Measurements from ENCODE around the gene TRIM33. TPM values are rescaled to one million over a fixed set of nuclear protein-coding genes. Genes with fewer than 3 reads are reported as not detected.
"Not testable (repeated sequence)": the region's sequence is repeated elsewhere in the genome, so short reads cannot be mapped to it uniquely, and the experiment has no call there.

Gene TRIM33
- total RNA-seq, 2 donors from 2014 or later, result 48.1 to 53.9 TPM

- peak overlapping the region; percentile 15 for H3K4me3 Mint-ChIP-seq
- no peak for ATAC-seq
- no peak for DNase-seq
- peaks cover 49% of the 10 kb centered on the region for H3K4me1 Mint-ChIP-seq
- peaks cover 7% of the 10 kb centered on the region for H3K36me3 Mint-ChIP-seq (ENCODE audit: low read depth)
- no peaks in the 10 kb centered on the region for H3K9me3 ChIP-seq (ENCODE audit: control insufficient read depth, low read length, poor library complexity, severe bottlenecking)
- no peaks in the 10 kb centered on the region for H3K27me3 Mint-ChIP-seq
- no peak overlapping the region for H3K27ac Mint-ChIP-seq
Measured at GRCh38 chr1:114505148-114505561, 5.8 kb downstream of the TRIM33 start.

- Mint-ChIP-seq H3K27me3 (no peaks in the 10 kb centered on the region), H3K4me1 (peaks cover 48% of the 10 kb centered on the region), H3K36me3 (ENCODE audit: low read depth) (peaks cover 2% of the 10 kb centered on the region), H3K27ac (no peak overlapping the region), H3K4me3 (no peak overlapping the region)
- DNase-seq (no peak), ATAC-seq (no peak)
- H3K9me3 ChIP-seq (ENCODE audit: control insufficient read depth, low read length, poor library complexity, severe bottlenecking), result no peaks in the 10 kb centered on the region
Measured at GRCh38 chr1:114503916-114504422, 7.0 kb downstream of the TRIM33 start.

DNA sequence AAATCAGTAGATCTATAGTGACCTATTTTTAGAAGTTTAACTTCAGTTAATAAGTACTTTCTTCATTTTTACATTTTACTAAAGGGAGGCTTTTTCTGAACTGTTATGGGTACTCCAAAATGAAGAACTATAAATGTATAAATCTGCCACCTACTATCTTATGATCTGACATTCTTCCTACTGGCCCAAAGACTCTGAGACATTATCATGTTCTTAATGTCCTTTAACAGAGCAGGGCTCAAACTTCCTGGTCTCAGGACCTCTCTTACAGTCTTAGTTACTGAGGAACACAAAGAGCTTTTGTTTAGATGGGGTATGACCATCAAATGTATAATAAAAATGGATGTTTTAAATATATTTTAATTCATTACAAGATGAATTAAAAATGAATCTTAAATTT lies 8.9 kb downstream of the TRIM33 start:
- H3K27ac Mint-ChIP-seq, result no peak overlapping the region
- H3K4me1 Mint-ChIP-seq, result peaks cover 39% of the 10 kb centered on the region
- no peak overlapping the region for H3K4me3 Mint-ChIP-seq
- DNase-seq (no peak), ATAC-seq (no peak)
- H3K36me3 Mint-ChIP-seq (ENCODE audit: low read depth), result peaks cover 2% of the 10 kb centered on the region
- H3K9me3 ChIP-seq (ENCODE audit: control insufficient read depth, low read length, poor library complexity, severe bottlenecking), result no peaks in the 10 kb centered on the region
- H3K27me3 Mint-ChIP-seq, result no peaks in the 10 kb centered on the region

- DNase-seq (no peak), ATAC-seq (no peak)
- Mint-ChIP-seq H3K36me3 (ENCODE audit: low read depth) (no peaks in the 10 kb centered on the region), H3K4me1 (peaks cover 28% of the 10 kb centered on the region), H3K27me3 (no peaks in the 10 kb centered on the region), H3K4me3 (no peak overlapping the region), H3K27ac (peak overlapping the region; percentile 86)
- no peaks in the 10 kb centered on the region for H3K9me3 ChIP-seq (ENCODE audit: control insufficient read depth, low read length, poor library complexity, severe bottlenecking)
Measured at GRCh38 chr1:114499478-114499877, 11.5 kb downstream of the TRIM33 start.

DNA sequence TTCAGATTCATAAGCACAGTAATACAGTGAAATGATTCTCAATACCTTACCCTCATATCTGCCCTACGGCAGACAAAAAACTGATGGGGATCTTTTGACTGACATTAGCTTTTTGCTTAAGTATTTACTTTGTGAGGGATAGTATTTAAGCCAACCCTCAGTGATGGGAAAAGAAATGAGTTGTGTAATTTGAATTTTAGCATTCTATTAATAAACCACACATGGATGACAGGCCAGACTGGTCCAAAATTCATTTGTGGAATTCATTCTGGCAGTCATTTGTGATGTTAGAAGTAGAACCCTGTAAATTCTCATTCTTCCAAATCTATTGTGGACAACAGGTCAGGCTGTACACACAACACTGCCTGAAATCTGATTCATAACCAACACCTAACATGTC lies 14.9 kb downstream of the TRIM33 start:
- H3K9me3 ChIP-seq (ENCODE audit: control insufficient read depth, low read length, poor library complexity, severe bottlenecking), result no peaks in the 10 kb centered on the region
- H3K36me3 Mint-ChIP-seq (ENCODE audit: low read depth), result peaks cover 2% of the 10 kb centered on the region
- peaks cover 27% of the 10 kb centered on the region for H3K4me1 Mint-ChIP-seq
- H3K27ac Mint-ChIP-seq, result no peak overlapping the region
- no peak overlapping the region for H3K4me3 Mint-ChIP-seq
- DNase-seq (no peak), ATAC-seq (no peak)
- H3K27me3 Mint-ChIP-seq, result no peaks in the 10 kb centered on the region

GRCh38 chr1:114495486-114495885 lies 15.5 kb downstream of the TRIM33 start:
- no peak for ATAC-seq
- no peaks in the 10 kb centered on the region for H3K9me3 ChIP-seq (ENCODE audit: control insufficient read depth, low read length, poor library complexity, severe bottlenecking)
- Mint-ChIP-seq H3K27ac (no peak overlapping the region), H3K36me3 (ENCODE audit: low read depth) (peaks cover 2% of the 10 kb centered on the region), H3K4me1 (peaks cover 31% of the 10 kb centered on the region), H3K27me3 (no peaks in the 10 kb centered on the region), H3K4me3 (no peak overlapping the region)
- no peak for DNase-seq

DNA sequence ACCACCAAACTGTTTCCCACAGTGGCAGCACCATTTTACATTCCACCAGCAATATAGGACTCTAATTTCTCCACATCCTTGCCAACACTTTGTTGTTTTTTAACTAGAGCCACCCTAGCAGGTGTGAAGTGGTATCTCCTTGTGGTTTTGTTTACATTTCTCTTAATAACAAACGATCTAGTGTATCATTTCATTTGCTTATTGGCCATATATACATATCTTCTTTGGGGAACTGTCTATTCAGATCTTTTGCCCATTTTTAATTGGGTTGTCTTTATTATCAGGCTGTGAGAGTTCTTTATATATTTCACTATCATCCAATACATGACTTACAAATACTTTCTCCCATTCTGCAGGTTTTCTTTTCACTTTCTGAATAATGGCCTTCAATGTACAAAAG lies 18.0 kb downstream of the TRIM33 start:
- Mint-ChIP-seq H3K27ac (no peak overlapping the region), H3K4me1 (peaks cover 31% of the 10 kb centered on the region), H3K27me3 (no peaks in the 10 kb centered on the region), H3K4me3 (no peak overlapping the region), H3K36me3 (ENCODE audit: low read depth) (peaks cover 2% of the 10 kb centered on the region)
- DNase-seq, result no peak
- no peaks in the 10 kb centered on the region for H3K9me3 ChIP-seq (ENCODE audit: control insufficient read depth, low read length, poor library complexity, severe bottlenecking)
- ATAC-seq, result no peak

GRCh38 chr1:114490274-114490693 lies 20.7 kb downstream of the TRIM33 start:
- H3K4me3 Mint-ChIP-seq, result no peak overlapping the region
- no peaks in the 10 kb centered on the region for H3K27me3 Mint-ChIP-seq
- DNase-seq (no peak), ATAC-seq (peak; percentile 35)
- H3K36me3 Mint-ChIP-seq (ENCODE audit: low read depth), result peaks cover 2% of the 10 kb centered on the region
- peaks cover 39% of the 10 kb centered on the region for H3K4me1 Mint-ChIP-seq
- H3K9me3 ChIP-seq (ENCODE audit: control insufficient read depth, low read length, poor library complexity, severe bottlenecking), result no peaks in the 10 kb centered on the region
- peak overlapping the region; percentile 57 for H3K27ac Mint-ChIP-seq

DNA sequence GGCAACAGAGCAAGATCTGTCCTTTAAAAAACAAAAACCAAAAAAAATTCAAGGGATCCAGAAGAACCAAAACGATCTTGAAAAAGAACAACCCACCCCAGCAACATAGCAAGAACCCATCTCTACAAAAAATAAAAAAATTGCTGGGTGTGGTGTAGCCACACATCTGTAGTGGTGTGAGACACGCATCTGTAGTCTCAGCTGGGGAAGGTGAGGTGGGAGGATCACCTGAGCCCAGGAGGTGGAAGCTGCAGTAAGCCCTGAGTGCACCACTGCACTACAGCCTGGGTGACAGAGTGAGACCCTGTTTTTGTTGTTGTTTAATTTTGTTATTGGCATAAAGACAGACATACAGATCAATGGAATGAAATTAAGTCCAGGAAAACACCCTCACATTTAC lies 22.3 kb downstream of the TRIM33 start:
- peaks cover 37% of the 10 kb centered on the region for H3K4me1 Mint-ChIP-seq
- ATAC-seq (peak; percentile 37), DNase-seq (no peak)
- H3K9me3 ChIP-seq (ENCODE audit: control insufficient read depth, low read length, poor library complexity, severe bottlenecking), result no peaks in the 10 kb centered on the region
- H3K36me3 Mint-ChIP-seq (ENCODE audit: low read depth), result peaks cover 2% of the 10 kb centered on the region
- H3K27me3 Mint-ChIP-seq, result no peaks in the 10 kb centered on the region
- H3K27ac Mint-ChIP-seq, result no peak overlapping the region
- H3K4me3 Mint-ChIP-seq, result no peak overlapping the region

DNA sequence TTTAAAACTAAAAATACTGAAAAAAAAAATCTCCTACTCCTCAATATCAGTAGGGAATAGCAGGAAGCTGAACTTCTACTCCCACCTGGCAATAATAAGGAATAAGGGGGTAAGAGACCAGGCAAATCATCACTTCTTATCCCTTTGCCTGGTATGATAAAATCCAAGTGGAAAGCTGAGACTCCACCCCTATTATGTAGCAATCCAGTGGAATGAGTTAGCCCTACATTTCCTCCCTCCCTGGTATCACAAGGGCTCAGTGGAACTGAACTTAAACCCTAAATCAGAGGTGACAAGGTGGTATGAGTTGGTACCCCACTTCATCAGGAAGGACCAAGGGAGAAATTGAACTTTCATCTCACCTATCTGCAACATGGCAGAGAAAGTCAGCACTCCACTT lies 25.7 kb downstream of the TRIM33 start:
- Mint-ChIP-seq H3K4me1 (peaks cover 43% of the 10 kb centered on the region), H3K27me3 (no peaks in the 10 kb centered on the region), H3K27ac (peak overlapping the region; percentile 68), H3K36me3 (ENCODE audit: low read depth) (no peaks in the 10 kb centered on the region), H3K4me3 (no peak overlapping the region)
- H3K9me3 ChIP-seq (ENCODE audit: control insufficient read depth, low read length, poor library complexity, severe bottlenecking), result no peaks in the 10 kb centered on the region
- DNase-seq (no peak), ATAC-seq (no peak)

DNA sequence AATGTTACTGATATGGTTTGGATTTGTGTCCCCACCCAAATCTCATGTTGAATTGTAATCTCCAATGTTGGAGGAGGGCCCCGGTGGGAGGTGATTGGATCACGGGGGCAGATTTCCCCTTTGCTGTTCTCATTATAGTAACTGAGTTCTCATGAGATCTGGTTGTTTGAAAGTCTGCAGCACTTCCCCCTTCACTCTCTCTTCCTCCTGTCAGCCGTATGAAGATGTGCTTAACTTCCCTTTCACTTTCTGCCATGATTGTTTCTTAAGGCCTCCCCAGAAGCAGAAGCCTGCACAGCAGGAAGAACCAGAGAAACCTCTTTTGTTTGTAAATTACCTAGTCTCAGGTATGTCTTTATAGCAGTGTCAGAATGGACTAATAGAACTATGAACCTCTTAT lies 28.4 kb downstream of the TRIM33 start:
- no peaks in the 10 kb centered on the region for H3K9me3 ChIP-seq (ENCODE audit: control insufficient read depth, low read length, poor library complexity, severe bottlenecking)
- Mint-ChIP-seq H3K27ac (peak overlapping the region; percentile 72), H3K36me3 (ENCODE audit: low read depth) (no peaks in the 10 kb centered on the region), H3K4me3 (no peak overlapping the region), H3K4me1 (peaks cover 36% of the 10 kb centered on the region), H3K27me3 (no peaks in the 10 kb centered on the region)
- no peak for DNase-seq
- ATAC-seq, result peak; percentile 85

DNA sequence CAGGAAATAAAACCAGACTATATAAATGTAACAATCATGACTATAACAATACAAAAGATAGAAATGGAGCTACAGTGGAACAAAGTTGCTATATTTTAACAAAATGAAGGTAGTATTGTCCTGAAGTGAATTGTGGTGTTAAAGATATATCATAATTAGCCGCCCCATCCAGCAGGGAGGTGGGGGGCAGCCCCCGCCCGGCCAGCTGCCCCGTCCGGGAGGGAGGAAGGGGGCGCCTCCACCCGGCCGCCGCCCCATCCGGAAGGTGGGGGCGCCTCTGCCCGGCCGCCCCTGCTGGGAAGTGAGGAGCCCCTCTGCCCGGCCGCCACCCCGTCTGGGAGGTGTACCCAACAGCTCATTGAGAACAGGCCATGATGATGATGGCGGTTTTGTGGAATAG lies 31.4 kb downstream of the TRIM33 start:
- not testable (repeated sequence) for H3K36me3 Mint-ChIP-seq (ENCODE audit: low read depth); H3K4me3 Mint-ChIP-seq; DNase-seq; H3K27ac Mint-ChIP-seq; ATAC-seq; H3K9me3 ChIP-seq (ENCODE audit: control insufficient read depth, low read length, poor library complexity, severe bottlenecking); H3K27me3 Mint-ChIP-seq
- peaks cover 37% of the 10 kb centered on the region for H3K4me1 Mint-ChIP-seq

GRCh38 chr1:114479134-114479533 lies 31.9 kb downstream of the TRIM33 start:
- Mint-ChIP-seq H3K27ac (peak overlapping the region; percentile 6), H3K4me3 (no peak overlapping the region), H3K4me1 (peaks cover 37% of the 10 kb centered on the region), H3K27me3 (no peaks in the 10 kb centered on the region), H3K36me3 (ENCODE audit: low read depth) (no peaks in the 10 kb centered on the region)
- no peaks in the 10 kb centered on the region for H3K9me3 ChIP-seq (ENCODE audit: control insufficient read depth, low read length, poor library complexity, severe bottlenecking)
- ATAC-seq (no peak), DNase-seq (no peak)

DNA sequence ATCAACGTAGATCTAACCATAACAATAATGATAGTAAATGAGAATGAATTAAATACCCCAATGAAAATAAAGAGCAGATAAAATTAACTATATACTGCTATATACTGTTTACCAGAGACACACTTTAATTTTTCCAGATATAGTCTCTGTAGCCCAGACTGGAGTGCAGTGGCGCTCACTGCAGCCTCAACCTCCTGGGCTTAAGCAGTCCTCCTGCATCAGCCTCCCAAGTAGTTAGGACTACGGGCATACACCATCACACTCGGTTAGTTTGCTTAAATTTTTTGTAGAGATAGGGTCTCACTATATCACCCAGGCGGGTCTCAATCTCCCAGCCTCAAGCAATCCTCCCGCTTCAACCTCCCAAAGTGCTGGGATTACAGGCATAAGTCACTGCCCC lies 37.2 kb downstream of the TRIM33 start:
- no peaks in the 10 kb centered on the region for H3K9me3 ChIP-seq (ENCODE audit: control insufficient read depth, low read length, poor library complexity, severe bottlenecking)
- no peak overlapping the region for H3K27ac Mint-ChIP-seq
- peaks cover 2% of the 10 kb centered on the region for H3K36me3 Mint-ChIP-seq (ENCODE audit: low read depth)
- peaks cover 44% of the 10 kb centered on the region for H3K4me1 Mint-ChIP-seq
- no peak overlapping the region for H3K4me3 Mint-ChIP-seq
- no peaks in the 10 kb centered on the region for H3K27me3 Mint-ChIP-seq
- ATAC-seq (no peak), DNase-seq (no peak)
